HG03280 (cell line): ENCODE data around the gene DHRSX.

Source experiments
- ATAC-seq: cut with Tn5 transposase; IDR thresholded peaks from one replicate; pipeline ENCODE4 v1.9.1; 2021; ENCODE audit warnings: mild to moderate bottlenecking, moderate library complexity; ENCODE audit not compliant: unreplicated experiment

The DHRSX gene

DNA sequence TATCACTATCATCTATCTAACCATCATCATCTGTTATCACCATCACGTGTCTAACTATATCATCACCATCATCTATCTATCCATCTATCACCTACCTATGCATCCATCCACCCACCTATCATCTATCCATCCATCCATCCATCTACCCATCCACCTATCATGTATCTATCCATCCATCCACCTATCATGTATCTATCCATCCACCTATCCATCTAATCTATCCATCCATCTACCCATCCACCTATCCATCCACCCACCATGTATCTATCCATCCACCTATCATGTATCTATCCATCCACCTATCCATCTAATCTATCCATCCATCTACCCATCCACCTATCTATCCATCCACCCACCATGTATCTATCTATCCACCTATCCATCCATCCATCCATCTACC is 316.7 kb downstream of the DHRSX start:
- ATAC-seq = no peak

DNA sequence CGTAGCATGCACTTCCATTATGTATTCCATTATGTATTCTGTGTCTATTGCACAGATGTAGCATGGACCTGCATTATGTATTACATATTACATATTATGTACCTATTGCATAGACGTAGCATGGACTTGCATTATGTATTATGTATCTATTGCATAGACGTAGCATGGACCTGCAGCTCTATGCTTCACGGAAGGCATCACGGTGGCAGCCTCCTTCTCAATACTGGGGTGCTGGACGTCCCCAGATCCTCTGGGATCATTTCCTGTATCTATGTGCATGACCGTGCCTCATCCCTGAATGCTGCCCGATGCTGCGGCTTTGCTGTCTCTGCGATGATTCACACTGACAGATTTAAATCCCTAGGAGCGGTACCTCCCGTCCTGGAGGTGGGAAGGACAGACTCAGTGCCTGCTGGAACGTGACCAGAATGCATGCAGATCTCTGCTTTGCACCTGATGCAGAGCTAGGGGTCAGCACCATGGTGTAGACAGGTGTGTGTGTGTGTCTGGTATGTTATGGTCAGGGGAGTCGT is 317.5 kb downstream of the DHRSX start:
- ATAC-seq = no peak

DNA sequence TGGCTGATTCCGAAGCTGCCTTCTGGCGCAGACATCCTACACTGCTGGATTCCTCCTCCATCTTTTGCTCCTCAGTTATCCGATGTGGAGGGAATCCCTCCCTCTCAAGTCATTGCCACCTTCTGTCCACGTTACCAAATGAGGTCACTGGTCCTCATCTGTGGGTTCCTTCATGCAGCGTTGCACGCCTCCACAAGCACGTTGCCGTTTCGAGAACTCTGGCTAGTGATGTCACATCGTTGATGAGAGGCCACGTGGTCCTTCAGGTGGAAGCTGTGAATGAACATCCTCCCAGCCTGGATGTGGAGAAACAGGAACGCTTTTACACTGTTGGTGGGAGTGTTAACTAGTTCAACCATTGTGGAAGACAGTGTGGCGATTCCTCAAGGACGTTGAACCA is 323.2 kb downstream of the DHRSX start:
- no peak for ATAC-seq

DNA sequence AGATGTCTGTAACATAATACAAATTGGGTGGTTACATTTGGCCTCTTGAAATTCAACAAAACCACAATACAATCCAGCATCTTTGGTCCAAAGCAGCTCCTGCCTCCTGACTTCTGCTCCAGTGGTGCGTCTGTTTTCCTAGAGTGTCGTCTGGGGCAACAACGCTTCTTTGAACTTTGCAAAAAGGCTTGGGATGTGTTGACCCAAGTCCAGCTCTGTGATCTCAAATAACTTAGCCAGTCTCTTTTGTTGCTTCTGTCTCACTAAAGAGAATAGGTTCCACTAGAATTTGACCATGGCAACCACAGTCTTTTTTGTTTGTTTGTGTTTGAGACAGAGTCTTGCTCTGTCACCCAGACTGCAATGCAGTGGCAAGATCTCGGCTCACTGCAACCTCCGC is 324.0 kb downstream of the DHRSX start:
- no peak for ATAC-seq

- no peak for ATAC-seq
Observed at GRCh38 chrX:2176274-2176673, 324.5 kb downstream of the DHRSX start.

GRCh38 chrX:2172359-2172758 is 328.4 kb downstream of the DHRSX start:
- no peak for ATAC-seq
